ENCODE results near the gene MTHFD1L.

The MTHFD1L gene

DNA sequence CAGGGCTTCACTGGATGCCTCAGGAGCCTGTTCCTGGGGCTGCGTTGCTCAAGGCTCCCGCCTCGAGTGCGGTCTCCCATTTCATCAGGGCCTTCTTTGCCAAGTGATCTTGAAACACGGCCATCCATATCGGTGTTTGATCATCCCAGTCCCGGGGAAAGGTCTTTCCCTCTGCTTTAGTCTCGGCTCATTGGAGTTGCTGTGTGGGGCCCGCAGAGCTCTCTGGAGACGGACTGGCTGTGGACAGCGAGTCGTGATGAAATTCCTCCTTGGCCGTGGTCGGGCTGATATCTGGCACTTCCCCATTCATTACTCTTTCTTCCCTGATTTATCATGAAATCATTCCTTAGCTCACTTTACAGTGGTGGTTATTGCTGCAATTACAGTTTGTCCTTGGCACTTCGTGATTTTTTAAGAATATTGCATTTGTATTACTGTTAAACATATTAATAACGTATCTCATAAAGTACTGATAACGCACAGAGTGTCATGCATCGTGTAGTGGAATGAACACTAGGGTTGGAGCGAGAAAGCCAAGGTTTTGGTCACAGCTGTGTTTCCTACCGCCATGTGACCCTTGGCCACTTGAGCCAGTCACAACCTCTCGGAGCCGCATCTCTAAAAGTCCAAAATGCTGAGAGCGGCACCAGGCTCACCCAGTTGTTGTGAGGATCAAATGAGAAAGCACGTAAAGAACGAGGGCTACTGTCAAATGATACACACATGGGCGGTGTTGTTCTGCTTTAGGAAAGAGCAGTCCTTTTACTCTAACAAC lies 71.8 kb downstream of the MTHFD1L start:
- DNase-seq, result no peak

DNA sequence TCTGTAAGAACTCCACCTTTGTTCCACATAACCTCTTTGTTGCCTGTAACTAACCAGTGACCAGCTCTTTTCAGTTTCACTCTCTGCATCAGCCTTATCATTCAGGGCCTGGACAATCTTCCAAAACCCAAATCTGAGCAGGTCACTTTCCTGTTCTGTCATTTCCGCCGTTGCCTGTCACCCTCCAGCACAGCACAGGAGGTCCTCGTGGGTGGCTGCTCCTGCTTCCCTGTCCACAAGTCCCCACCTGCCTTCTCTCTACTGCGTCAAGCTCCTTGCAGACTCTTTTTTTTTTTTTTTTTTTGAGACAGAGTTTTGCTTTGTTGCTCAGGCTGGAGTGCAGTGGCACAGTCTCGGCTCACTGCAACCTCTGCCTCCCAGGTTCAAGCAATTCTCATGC lies 73.9 kb downstream of the MTHFD1L start:
- no peak for DNase-seq

DNA sequence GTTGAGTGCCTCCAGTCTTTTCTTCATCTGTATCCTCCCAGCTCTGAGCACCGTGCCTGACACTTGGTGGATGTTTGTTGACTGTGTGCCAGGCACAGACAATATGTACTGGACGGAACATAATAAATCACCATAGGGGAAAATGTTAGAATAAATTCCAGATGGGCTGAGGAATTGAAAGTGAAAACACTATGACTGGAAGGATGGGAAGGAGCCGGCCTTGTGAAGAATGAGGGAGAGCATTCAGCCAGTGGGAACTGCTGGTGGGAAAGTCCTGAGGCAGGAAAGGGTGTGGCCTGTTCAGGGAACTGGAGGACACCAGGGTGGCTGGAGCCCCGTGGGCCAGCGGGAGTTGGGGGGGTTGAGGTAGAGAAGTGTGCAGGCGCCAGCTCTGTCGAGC lies 75.4 kb downstream of the MTHFD1L start:
- no peak for DNase-seq

DNA sequence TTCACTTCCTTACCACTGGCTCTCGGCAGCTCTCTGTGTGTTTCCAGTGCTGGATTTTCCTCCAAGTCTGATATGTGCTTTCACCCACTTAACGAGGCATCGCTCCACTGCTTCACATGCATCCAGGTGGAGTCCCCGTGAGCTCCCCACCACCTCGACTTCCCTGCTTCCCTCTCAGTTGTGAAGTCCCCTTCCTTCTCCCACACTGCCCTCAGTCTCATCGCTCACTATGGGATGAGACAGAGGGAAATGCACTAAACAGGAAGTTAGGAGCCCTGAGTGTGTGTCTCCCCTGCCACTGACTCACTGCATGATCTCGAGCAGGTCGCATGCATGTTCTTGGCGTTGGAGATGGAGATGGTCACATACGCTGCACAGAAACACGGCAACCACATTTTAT lies 84.0 kb downstream of the MTHFD1L start:
- DNase-seq, result no peak

DNA sequence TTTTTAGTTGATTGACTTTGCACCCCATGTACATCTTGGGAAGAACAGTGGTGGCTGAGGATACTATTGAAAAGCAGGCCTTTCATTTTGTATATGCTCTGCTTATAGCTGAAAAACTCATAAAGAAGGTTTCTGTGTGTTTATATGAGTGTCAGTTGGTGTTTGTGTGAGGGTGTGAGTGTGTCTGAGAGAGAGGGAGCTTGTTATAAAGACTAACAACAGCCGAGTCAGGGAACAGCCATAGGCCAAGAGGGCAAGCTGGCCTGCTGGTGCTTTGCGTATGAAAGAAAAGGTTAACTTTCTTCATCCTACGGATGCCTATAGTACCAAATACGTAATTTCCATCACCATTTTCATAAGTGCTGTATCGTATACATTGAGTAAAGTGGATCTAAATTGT lies 88.3 kb downstream of the MTHFD1L start:
- no peak for DNase-seq

DNA sequence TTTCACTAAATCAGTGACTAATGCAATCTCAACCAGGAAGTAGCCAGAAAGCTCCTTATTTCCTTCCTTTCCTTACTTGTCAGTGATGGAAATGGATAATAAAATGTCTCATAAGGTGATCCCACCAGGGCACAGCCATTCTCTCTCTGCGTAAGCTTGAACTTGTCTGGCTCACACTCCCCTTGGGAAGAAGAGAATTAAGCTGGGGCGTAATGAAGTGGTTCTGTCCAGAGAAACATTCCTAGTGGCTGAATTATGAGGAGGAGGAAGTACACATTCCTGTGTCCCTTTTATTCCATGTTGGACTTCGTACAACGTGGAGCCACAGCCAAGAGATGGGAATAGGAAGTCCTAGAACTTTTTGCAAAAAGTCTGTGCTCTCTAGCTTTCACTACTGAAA lies 93.7 kb downstream of the MTHFD1L start:
- DNase-seq, result no peak

DNA sequence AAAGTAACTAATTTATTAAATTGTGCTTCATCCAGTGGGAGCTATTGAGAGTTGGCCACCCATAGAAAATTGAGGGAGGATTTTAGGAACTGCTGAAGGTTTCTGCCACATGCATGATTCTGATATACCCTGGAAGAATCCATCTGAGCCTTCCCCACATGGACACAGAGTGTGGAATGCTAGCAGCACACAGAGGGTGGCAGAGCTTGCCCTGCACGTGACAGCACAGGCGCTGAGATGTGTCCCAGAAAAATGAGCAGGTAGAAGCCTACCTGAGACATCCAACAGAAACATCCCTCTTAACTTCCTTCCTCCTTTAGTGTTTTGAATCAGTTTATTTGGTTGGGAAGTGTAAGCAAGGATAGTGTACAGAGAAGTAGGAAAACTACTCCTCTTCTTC lies 96.9 kb downstream of the MTHFD1L start:
- DNase-seq, result no peak

DNA sequence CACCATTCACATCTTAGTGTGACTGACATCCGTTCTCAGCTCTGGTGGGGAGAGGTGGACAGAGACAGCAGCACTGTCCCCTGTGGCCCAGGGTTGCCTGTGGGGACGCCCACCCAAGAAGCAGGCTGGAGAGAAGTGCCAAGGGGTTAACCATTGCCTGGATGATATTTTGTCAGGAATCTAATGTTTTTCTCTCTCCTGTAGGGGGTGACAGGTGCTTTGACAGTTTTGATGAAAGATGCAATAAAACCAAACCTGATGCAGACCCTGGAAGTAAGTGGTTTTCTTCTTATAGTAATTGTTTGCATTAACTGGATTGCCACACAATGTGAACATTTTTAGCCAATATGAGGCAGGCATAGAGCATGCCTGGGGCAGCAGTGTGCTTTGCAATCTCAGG lies 99.3 kb downstream of the MTHFD1L start:
- no peak for DNase-seq

DNA sequence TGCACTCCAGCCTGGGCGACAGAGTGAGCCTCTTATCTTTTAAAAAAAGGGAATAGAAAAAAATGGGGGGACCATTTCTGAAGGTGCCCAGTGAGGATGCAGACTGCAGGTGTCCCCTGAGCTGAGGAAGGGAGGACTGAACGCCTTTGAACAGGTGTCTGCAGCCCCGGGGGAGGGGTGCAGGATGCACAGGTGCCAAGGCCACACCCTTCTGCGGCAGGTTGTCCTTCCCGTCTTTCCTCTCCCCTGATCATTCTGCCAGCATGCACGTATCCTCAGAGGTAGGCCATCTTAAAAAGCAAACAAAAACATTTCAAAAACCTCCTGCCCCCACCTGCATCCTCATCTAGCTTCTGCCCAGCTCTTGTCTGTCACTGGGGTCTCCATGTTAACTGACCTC lies 101.3 kb downstream of the MTHFD1L start:
- no peak for DNase-seq

DNA sequence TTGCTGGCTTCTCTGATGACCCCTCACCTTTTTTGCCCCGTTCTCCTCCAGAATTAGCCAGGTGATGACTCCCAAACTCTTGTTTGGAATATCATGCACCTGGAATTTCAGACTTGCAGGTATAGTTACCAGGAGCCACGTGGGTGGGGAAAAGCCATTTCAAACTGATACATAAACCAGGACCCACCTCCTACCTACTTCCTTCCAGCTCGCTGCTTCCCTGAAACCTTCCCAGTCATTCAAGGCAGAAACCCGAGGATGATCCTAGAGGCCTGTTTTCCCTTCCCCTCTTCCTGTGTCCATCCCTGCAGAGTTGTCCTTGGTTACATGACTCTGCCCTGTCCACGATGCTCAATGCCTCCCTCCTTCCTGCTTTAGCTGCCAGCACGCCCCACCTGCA lies 101.9 kb downstream of the MTHFD1L start:
- DNase-seq, result no peak

DNA sequence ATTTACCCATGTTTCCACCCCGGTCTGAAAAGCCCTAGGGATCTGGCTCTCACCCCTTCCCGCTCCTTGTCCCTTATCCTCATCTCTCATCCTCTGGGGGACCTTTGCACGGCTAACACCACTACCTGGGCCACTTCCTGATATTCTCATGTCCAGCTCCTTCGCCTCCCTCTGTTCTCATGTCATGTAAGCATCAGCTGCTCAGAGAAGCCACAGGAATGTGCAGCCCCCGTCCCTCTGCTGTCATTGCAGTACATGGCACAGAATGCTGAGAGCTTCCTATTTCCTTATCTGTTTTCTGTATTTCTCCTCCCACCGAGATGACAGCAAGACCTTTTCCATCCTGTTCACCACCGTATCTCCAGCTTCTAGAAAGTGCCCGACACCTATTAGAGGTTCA lies 102.4 kb downstream of the MTHFD1L start:
- no peak for DNase-seq

DNA sequence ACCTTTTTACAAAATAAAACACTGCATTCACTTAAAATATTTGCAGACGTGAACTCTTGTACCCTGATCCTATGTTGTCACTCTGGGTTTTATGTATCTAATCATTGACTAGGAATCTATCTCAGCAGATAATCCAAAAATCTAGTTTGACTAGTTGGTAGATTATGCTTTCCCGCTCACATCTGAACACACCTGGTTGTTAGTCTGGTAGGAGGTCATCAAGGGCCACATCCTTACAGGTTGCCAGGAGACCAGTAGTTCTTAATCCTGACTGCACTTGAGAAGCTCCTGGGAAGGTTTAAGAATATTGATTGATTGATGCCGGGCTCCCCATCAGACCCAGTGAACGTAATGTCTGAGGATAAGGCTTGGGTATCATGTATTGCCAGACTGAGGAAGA lies 104.4 kb downstream of the MTHFD1L start:
- DNase-seq, result no peak

DNA sequence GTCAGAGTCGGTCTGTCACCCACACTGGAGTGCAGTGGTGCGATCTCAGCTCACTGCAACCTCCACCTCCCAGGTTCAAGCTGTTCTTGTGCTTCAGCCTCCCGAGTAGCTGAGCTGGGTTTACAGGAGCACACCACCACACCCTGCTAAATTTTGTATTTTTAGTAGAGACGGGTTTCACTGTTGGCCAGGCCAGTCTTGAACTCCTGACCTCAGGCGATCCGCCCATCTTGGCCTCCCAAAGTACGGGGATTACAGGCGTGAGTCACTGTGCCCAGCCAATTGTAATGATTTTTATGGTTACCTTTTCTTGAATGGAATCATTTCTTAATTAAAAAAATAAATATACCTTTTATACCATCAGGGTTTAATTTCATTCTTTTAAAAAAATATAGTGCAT lies 105.7 kb downstream of the MTHFD1L start:
- DNase-seq, result no peak

DNA sequence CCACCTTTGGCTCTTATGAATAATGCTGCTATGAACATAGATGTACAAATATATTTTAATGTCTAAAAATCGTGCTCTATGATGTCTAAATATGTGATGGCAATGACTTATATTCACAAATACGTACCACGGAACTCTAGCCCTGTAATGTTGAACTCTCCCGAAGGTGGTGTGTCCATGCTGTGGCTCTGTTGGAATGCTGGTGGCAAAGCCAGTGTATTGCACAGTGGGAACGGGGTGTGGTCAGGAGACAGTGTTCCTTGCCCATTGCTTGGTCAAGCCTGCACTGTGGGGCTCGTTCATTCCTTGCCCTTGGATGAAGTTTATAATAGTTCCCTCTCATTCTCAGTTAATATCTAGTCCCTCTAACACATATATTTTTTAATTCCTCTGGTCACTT lies 109.6 kb downstream of the MTHFD1L start:
- no peak for DNase-seq

DNA sequence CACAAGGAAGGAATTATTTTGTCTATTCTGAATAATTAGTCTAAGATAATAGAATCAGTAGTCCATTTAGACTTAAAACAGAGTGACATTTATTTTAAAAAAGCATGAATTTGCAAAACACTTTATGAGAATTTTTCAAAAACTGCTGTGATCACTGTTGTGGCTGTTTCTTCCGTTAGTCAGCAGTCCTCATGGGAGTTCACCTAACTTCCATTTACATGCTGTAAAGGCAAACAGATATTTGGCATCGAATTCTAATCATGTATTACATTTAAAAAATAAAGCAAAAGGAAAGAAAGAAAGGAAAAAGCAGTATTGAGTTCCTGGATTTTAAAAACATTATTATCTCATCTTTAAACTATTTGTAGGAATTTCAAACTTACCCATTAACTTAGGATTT lies 111.8 kb downstream of the MTHFD1L start:
- DNase-seq, result no peak

DNA sequence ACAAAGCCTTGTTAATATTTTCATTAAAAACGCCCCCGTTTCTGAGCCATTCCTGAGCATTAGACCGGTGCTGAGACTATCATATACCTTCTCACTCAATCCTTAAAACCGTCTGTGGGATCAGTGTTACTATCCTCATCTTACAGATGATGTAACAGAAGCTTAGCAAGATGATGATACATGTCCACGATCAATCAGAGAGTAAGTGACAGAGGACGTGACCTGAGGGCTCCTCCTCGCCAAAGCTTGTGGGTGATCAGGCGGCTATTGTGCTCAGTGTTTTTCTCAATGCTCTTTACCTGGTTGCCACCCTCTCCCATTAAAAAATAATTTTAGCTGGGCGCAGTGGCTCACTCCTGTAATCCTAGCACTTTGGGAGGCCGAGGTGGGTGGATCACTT lies 113.1 kb downstream of the MTHFD1L start:
- no peak for DNase-seq

DNA sequence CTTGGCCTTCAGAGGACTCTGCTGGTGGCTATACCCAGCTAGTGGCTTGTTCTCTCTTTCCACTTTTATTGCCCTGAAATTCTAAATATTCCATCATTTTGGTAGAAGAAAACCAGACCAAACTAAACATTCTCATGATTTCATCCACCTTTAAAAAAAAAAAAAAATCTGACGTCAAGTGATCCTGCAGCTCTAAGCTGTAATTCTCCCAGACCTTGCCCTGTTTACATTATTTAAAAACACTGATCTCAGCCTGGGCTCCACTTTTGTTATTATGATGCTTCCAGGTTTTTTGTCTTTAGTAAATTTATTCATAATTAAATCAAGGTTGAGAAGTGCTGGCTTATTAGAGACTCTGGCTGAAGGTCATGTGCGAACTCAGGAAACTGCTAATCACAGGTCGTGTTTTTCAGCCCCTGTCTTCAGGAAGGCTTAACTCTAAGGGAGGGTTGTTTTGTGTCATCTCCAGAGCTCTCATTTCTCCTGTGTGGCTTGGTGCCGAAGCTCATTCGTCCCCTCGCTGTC lies 114.4 kb downstream of the MTHFD1L start:
- DNase-seq, result no peak

DNA sequence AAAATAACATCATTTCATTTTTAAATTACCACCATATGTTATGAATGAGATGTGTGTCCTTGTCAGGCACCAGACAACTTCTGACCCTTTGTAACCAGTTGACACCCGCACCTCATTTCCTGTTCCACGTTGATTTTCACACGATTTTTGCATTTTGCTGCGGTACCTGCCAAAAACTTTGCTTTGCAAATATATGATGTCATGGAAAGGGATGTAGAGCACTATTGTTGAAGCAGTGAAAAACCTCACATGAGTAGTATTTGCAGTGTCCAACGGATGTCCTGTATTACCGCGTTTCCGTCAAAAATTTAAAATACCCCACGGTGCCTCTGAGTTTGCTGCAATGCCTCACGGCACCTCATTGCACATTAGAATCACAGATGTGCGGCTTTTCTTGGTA lies 115.6 kb downstream of the MTHFD1L start:
- DNase-seq, result no peak

DNA sequence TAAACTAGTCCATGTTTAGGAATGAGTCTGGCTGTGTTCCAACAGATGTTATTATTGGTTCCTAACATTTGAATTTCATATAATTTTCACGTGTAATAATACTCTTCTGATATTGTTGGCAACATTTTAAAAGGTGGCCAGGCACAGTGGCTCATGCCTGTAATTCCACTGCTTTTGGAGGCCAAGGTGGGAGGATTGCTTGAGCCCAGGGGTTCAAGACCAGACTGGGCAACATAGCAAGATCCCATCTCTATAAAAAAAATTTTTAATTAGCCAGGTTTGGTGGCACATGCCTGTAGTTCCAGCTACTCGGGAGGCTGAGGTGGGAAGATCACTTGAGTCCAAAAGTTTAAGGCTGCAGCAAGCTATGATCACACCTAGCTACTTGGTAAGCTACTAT lies 116.2 kb downstream of the MTHFD1L start:
- DNase-seq, result no peak

DNA sequence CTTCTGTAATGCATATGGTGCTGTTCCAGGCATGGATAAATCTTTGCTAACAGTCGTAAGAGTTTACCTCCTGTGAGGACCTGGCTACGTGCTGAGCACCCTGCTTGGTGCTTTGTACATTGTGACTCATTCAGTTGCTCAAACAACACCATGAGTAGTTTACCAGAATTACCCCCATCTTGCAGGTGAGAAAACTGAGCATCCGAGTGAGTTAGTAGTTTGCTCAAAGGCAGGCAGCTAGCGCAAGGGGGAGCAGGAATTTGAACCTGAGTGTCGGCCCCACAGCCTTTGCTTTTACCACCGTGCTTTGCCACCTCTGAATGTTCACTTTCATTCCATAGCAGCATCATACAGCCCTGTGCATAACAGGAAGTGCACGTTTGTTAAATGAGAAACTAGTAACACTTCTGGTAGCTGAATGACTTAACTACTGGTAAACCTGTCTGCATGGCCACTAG lies 121.9 kb downstream of the MTHFD1L start:
- DNase-seq, result peak; percentile 22

DNA sequence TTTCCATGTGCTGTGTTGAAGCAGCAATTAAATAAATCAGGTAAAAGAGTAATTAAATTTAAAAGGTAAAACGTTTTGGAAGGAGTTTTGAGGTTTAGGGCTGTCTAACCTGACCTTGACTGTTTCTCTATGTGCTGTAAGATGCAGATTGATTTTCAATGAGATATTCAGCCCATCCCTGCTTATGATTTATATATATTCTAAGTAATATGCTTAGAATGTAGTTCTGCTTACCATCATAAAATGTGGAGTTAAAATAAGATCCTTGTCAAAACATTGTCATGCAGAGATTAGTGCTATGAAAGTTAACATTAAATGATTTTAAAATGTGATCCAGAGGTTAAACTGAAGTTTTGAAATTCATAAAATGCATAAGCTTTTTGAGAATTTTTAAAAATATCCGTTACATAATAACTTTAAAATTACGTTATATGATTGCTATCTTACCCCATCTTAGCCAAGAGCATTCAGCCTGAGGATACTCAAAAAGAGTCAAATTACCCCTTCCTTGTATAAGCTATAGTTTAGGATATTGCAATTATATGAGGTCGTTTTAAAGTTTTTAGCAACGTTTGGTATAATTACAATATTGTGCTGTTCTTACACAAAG lies 122.5 kb downstream of the MTHFD1L start:
- DNase-seq, result no peak

DNA sequence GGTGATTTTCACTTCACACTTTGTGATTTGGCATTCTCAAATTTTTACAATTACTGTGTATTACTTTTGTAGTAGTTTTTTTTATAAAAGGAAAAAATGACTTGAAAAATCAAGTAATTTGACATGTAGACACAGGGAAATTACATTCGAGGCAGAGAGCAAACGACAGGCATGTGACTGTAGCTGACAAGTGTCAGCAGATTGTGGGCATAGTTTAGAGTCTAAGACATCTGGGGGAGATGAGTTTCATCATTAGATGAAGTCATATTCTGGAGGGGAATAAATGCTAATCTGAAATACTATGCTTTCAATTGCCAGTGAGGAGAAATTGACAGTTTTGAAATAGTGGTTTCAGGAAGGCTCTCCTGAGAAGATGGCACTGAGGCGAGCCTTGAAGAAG lies 126.0 kb downstream of the MTHFD1L start:
- no peak for DNase-seq

DNA sequence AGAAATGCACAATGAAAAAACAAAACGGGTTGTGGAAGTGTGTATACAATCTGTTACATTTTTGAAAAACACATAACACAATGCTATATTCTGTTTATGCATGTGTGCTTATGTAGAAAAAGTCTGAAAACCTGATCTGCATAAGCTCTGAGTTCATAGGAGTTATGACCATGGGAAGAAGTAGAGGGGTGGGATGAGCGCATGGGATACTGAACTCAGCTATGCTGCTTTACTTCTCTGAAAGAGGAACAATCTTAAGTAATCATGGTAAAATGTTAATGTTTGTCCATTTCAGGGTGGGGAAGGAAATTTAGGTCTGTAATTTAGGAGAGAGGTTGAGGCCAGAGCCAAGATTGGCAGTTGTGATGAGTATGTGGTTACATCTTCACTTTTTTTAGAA lies 126.8 kb downstream of the MTHFD1L start:
- no peak for DNase-seq

DNA sequence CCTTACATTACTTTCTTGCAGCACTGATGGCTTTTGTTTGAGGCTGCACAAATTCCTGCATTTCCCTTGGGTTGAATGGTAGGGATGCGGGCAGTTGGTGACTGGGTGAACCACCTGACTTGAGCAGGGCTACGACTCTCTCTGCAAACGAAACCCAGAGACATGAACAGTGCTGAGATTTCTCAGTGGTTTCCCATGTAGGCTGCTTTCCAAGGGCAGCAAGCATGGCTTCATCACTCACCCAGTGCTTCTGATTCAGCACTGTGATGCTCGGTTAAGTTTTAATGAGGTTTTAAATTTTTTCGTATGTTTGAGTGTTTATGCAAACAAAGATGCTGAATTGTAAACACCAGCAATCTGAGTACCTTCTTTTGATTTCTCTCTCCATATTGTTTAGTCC lies 127.2 kb downstream of the MTHFD1L start:
- DNase-seq, result no peak

DNA sequence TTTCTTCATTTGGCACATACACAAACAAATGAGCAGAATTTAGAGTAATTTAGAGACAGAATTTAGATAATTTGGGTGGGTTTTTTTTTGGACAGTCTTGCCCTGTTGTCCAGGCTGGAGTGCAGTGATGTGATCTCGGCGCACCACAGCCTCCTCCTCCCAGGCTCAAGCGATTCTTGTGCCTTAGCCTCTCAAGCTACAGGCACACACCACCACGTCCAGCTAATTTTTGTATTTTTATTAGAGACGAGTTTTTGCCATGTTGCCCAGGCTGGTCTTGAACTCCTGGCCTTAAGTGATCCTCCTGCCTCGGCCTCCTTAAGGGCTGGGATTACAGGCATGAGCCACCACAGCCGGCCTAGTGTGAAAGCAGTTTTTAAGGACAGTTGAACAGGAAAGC lies 127.8 kb downstream of the MTHFD1L start:
- no peak for DNase-seq

Data from stimulated activated CD4-positive, alpha-beta T cell treated with anti-CD3 and anti-CD28 coated beads, Interleukin-4, amount 100 ng/mL, for 1 hour (primary cell).